ENCODE results near the gene FKBP4. TPM values are rescaled to one million over a fixed set of nuclear protein-coding genes. Genes with fewer than 3 reads are reported as not detected.

Gene FKBP4
- total RNA-seq, 1 donor: 20.9 TPM

GRCh38 chr12:2825132-2825531 lies 30.4 kb downstream of the FKBP4 start:
- TF ChIP-seq CTCF (IDR thresholded peaks at IDR 0.05; ENCODE audit: insufficient read depth, low read length): no peak
- no peak for DNase-seq (ENCODE audit: low read depth)
- no peak overlapping the region for H3K4me3 ChIP-seq (ENCODE audit: low read depth, low read length)

DNA sequence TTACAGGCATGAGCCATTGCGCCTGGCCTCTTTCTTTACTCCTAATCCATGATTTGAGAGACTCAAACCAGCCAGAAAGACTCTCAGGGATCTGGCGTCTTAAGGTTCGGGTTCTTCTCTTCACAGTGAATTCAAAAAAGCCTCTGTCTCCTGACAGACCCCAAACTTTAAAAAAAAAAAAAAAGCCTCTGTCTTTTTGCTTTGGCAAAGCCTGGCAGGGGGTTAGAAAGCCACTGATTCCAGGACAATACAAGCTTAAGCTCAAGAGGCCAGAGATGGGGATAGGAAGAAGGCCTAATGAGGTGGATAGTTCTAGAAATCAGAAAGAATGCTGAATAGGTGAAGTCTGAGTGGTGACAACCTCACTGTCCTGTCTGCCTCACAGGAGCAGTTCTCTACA lies 31.3 kb downstream of the FKBP4 start:
- no peak for TF ChIP-seq CTCF (IDR thresholded peaks at IDR 0.05; ENCODE audit: insufficient read depth, low read length)
- DNase-seq (ENCODE audit: low read depth): no peak
- no peak overlapping the region for H3K4me3 ChIP-seq (ENCODE audit: low read depth, low read length)

DNA sequence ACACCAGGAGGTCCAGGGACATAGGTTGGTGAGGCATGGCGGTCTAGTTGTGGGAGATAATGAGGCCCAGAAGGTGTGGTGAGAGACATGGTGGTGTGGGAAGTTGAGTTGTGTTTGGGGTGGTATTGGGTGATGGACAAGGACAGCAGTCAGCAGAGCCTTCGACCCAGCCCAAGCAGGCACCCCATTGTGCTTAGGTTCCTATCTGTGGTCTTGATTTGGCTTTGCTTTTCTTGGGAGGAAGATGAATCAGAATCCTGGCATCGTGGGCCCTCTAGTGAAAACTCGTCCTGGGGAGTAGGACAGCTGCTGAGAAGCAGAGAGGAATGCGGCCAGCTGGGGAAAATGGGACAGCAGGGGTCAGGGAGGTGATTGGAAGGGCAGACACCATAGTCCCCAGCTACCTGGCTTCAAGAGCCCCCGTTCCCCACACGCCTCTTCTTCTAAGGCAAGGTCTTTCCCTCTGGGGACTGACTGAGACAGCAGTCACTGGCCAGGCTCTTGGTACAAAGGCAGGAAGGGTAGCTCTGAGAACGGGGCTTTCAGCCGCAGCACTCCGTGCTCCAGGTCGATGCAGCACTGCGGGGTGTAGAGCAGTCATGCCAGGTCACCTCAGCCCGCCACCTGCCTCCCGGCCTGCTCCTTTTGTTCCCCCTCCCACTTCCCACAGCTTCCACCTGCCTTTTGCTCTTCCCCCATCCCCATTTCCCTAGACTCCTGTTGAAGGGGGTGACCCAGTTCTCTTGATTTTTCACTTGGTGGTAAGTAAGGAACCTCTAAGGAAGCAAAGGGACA lies 32.1 kb downstream of the FKBP4 start:
- H3K4me3 ChIP-seq (ENCODE audit: low read depth, low read length): no peak overlapping the region
- no peak for TF ChIP-seq CTCF (IDR thresholded peaks at IDR 0.05; ENCODE audit: insufficient read depth, low read length)
- DNase-seq (ENCODE audit: low read depth): no peak

- DNase-seq (ENCODE audit: low read depth): no peak
- no peak overlapping the region for H3K4me3 ChIP-seq (ENCODE audit: low read depth, low read length)
- TF ChIP-seq CTCF (IDR thresholded peaks at IDR 0.05; ENCODE audit: insufficient read depth, low read length): no peak
These were observed 34.5 kb downstream of the FKBP4 start for GRCh38 chr12:2829275-2829674.

DNA sequence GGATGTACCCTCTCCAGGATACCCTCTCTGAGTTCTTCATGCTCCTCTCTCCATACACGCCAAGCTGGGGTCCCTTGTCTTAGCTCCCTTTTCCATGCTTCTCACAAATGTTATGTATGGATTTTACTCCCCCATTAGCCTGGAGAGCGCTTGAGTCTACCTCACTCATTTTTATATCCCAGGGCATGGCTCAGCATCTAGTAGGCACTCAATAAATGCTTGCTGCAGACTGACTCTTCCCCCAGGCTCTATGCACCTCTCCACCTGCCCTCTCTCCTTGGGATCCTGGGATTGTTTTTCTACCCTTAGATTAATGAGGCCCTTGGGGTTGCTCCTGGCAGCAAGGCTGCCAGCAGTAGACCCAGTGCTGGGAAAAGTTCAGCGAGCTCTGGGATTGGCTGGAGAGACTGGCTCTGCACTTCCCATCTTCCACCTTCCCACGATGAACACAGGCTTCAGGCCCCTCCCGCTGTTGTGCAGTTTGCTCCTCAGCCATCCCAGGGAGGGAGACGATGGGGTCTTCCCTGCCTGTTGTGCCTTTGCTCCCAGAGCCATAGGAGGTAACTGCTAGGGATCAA lies 37.9 kb downstream of the FKBP4 start:
- no peak for DNase-seq (ENCODE audit: low read depth)
- no peak overlapping the region for H3K4me3 ChIP-seq (ENCODE audit: low read depth, low read length)
- TF ChIP-seq CTCF (IDR thresholded peaks at IDR 0.05; ENCODE audit: insufficient read depth, low read length): no peak

GRCh38 chr12:2833327-2833726 lies 38.6 kb downstream of the FKBP4 start:
- no peak overlapping the region for H3K4me3 ChIP-seq (ENCODE audit: low read depth, low read length)
- no peak for TF ChIP-seq CTCF (IDR thresholded peaks at IDR 0.05; ENCODE audit: insufficient read depth, low read length)
- no peak for DNase-seq (ENCODE audit: low read depth)
